GM19023 (cell line): ENCODE measurements around the gene CPLANE1.
"Not testable (repeated sequence)": the region's sequence is repeated elsewhere in the genome, so short reads cannot be mapped to it uniquely, and the experiment has no call there.

Source experiments
- ATAC-seq: cut with Tn5 transposase; IDR thresholded peaks from one replicate; pipeline ENCODE4 v1.9.1; 2021; ENCODE audit warnings: mild to moderate bottlenecking, moderate library complexity; ENCODE audit not compliant: unreplicated experiment

CPLANE1 gene

GRCh38 chr5:37121465-37121864 lies 127.7 kb downstream of the CPLANE1 start:
- ATAC-seq: no peak

- no peak for ATAC-seq
These were observed 128.1 kb downstream of the CPLANE1 start for GRCh38 chr5:37121027-37121426.

GRCh38 chr5:37120270-37120669 lies 128.9 kb downstream of the CPLANE1 start:
- no peak for ATAC-seq

- ATAC-seq: no peak
These were observed 132.8 kb downstream of the CPLANE1 start for GRCh38 chr5:37116359-37116758.

GRCh38 chr5:37112383-37112991 lies 136.7 kb downstream of the CPLANE1 start:
- peak; percentile 27 for ATAC-seq

GRCh38 chr5:37111426-37112382 lies 137.5 kb downstream of the CPLANE1 start:
- ATAC-seq: peak; percentile 86

- no peak for ATAC-seq
These were observed 139.0 kb downstream of the CPLANE1 start for GRCh38 chr5:37110135-37110534.

- no peak for ATAC-seq
These were observed 139.8 kb downstream of the CPLANE1 start for GRCh38 chr5:37109338-37109737.

- ATAC-seq: no peak
These were observed 145.9 kb downstream of the CPLANE1 start for GRCh38 chr5:37103302-37103701.

- ATAC-seq: not testable (repeated sequence)
These were observed 149.9 kb downstream of the CPLANE1 start for GRCh38 chr5:37099267-37099666.

- not testable (repeated sequence) for ATAC-seq
These were observed 155.4 kb downstream of the CPLANE1 start for GRCh38 chr5:37093795-37094194.

- no peak for ATAC-seq
These were observed 158.4 kb downstream of the CPLANE1 start for GRCh38 chr5:37090781-37091180.

- no peak for ATAC-seq
These were observed 159.0 kb downstream of the CPLANE1 start for GRCh38 chr5:37090123-37090726.

- no peak for ATAC-seq
These were observed 161.2 kb downstream of the CPLANE1 start for GRCh38 chr5:37088009-37088408.

GRCh38 chr5:37086466-37087173 lies 162.6 kb downstream of the CPLANE1 start:
- ATAC-seq: no peak

GRCh38 chr5:37086026-37086425 lies 163.2 kb downstream of the CPLANE1 start:
- ATAC-seq: not testable (repeated sequence)

GRCh38 chr5:37082977-37083376 lies 166.2 kb downstream of the CPLANE1 start:
- ATAC-seq: not testable (repeated sequence)

- ATAC-seq: no peak
These were observed 168.5 kb downstream of the CPLANE1 start for GRCh38 chr5:37080697-37081096.

- ATAC-seq: no peak
These were observed 172.0 kb downstream of the CPLANE1 start for GRCh38 chr5:37077146-37077545.

GRCh38 chr5:37075399-37075950 lies 173.7 kb downstream of the CPLANE1 start:
- ATAC-seq: no peak
